Ramos (cell line): ENCODE data around the gene BARD1.
"Not testable (repeated sequence)": the region's sequence is repeated elsewhere in the genome, so short reads cannot be mapped to it uniquely, and the experiment has no call there.

Source experiments
- in situ Hi-C: fragments of 300-500 bp; cut with MboI; formaldehyde crosslinking; loops from one replicate; pipeline ENCODE4 v1.14.3; 2022; ENCODE audit warnings: low sequenced_read_pairs; ENCODE audit not compliant: unreplicated experiment

The BARD1 gene

DNA sequence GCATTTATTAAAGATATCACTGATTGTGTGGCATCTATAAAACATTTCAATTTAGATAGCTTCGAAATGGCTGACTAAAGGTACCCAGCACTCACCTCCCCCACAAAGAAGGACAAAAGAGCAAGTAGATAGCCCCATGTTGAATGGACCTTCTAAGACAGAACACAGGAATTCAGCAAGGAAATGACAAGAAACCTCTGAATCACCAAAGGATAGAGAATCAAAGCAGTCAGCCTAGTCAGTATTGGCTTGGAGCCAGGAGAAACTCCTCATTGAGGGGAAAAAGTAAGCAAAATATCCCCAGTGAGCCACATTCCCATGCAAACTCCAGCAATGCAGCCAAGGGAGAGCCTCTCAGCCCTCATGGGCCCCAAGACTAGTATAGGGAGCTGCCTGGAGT, 113.7 kb downstream of the BARD1 start:
- in situ Hi-C loops: no loop called here

- in situ Hi-C loops: not testable (repeated sequence)
Measured at GRCh38 chr2:214683557-214683956, 125.9 kb downstream of the BARD1 start.

- in situ Hi-C loops: no loop called here
Measured at GRCh38 chr2:214679736-214680135, 129.7 kb downstream of the BARD1 start.

GRCh38 chr2:214676421-214677089, 132.9 kb downstream of the BARD1 start:
- in situ Hi-C loops: no loop called here
